Body of pancreas (tissue), 4 donors: Measurements from ENCODE around the gene ADGRD1.

ENCODE experiments used
- CTCF ChIP-seq, 7 experiments: fragments of 450-650 bp in 4 of 7; fragments of 200-600 bp in 3 of 7; sonication (generic) in 3 of 7; IDR thresholded peaks; one replicate each; pipeline ENCODE4 v1.5.1; 2016 to 2019; ENCODE audit warnings: antibody characterized with exemption in 7 of 7
- POLR2A ChIP-seq, 3 donors: fragments of 450-650 bp; IDR thresholded peaks; one replicate each; pipeline ENCODE4 v1.6.1; 2016; ENCODE audit warnings: antibody characterized with exemption in 3 of 3, mild to moderate bottlenecking in 2 of 3

GRCh38 chr12:131091413-131091975 is 137.8 kb downstream of the ADGRD1 start:
- TF ChIP-seq CTCF (IDR thresholded peaks at IDR 0.05) (no peak), POLR2A (IDR thresholded peaks at IDR 0.05) (no peak)
